ENCODE data around the gene TPRKB.
"Not testable (repeated sequence)": the region's sequence is repeated elsewhere in the genome, so short reads cannot be mapped to it uniquely, and the experiment has no call there.

TPRKB gene

GRCh38 chr2:73736855-73737779 lies at the start of gene TPRKB:
TPRKB (minus strand) TSS chr2:73737345; CDS start chr2:73734569, 2,776 bp downstream.
- Histone ChIP-seq H3K4me3 (ENCODE audit: low read depth in 1 of 2, low read length in 1 of 2) (peak within 1 kb of the TSS; percentile 82 to 89), H3K27ac (peak within 1 kb of the TSS; percentile 77), H3K27me3 (no peaks in the 10 kb centered on the region), H3K36me3 (peaks cover 27% of the 10 kb centered on the region), H3K9me3 (no peaks in the 10 kb centered on the region), H3K4me1 (ENCODE audit: control insufficient read depth in 1 of 2, insufficient read depth in 1 of 2, low read depth in 1 of 2, low read length in 1 of 2) (peaks cover 13 to 15% of the 10 kb centered on the region in 2 experiments)
- TF ChIP-seq CTCF (IDR thresholded peaks at IDR 0.05): peak; percentile 29

- not testable (repeated sequence) for H3K36me3 ChIP-seq; H3K27ac ChIP-seq; H3K4me3 ChIP-seq (ENCODE audit: low read depth in 1 of 2, low read length in 1 of 2); H3K9me3 ChIP-seq; H3K27me3 ChIP-seq
- peaks cover 8 to 11% of the 10 kb centered on the region in 2 experiments for H3K4me1 ChIP-seq (ENCODE audit: control insufficient read depth in 1 of 2, insufficient read depth in 1 of 2, low read depth in 1 of 2, low read length in 1 of 2)
Observed at GRCh38 chr2:73783883-73784282, 46.7 kb upstream of the TPRKB start, which contains the start of gene C2orf78. C2orf78 (plus strand) TSS chr2:73784183; CDS start chr2:73784310, 127 bp downstream.

GRCh38 chr2:73783402-73783801 lies 46.3 kb upstream of the TPRKB start:
- H3K9me3 ChIP-seq; H3K27me3 ChIP-seq; H3K4me3 ChIP-seq (ENCODE audit: low read depth in 1 of 2, low read length in 1 of 2); H3K27ac ChIP-seq; H3K36me3 ChIP-seq: not testable (repeated sequence)
- peaks cover 12 to 13% of the 10 kb centered on the region in 2 experiments for H3K4me1 ChIP-seq (ENCODE audit: control insufficient read depth in 1 of 2, insufficient read depth in 1 of 2, low read depth in 1 of 2, low read length in 1 of 2)

- Histone ChIP-seq H3K27ac (peak overlapping the region; percentile 90), H3K36me3 (peaks cover 21% of the 10 kb centered on the region), H3K4me3 (ENCODE audit: low read depth in 1 of 2, low read length in 1 of 2) (peak overlapping the region; percentile 74 to 91), H3K4me1 (ENCODE audit: control insufficient read depth in 1 of 2, insufficient read depth in 1 of 2, low read depth in 1 of 2, low read length in 1 of 2) (peaks cover 13 to 15% of the 10 kb centered on the region in 2 experiments), H3K27me3 (no peaks in the 10 kb centered on the region), H3K9me3 (no peaks in the 10 kb centered on the region)
- TF ChIP-seq CTCF (IDR thresholded peaks at IDR 0.05): no peak
Observed at GRCh38 chr2:73780237-73780582, 43.1 kb upstream of the TPRKB start.

- no peaks in the 10 kb centered on the region for H3K9me3 ChIP-seq
- TF ChIP-seq CTCF (IDR thresholded peaks at IDR 0.05): peak; percentile 95
- H3K36me3 ChIP-seq: peaks cover 25% of the 10 kb centered on the region
- H3K27me3 ChIP-seq: no peaks in the 10 kb centered on the region
- peak within 1 kb of the TSS; percentile 90 for H3K27ac ChIP-seq
- H3K4me1 ChIP-seq (ENCODE audit: control insufficient read depth in 1 of 2, insufficient read depth in 1 of 2, low read depth in 1 of 2, low read length in 1 of 2): peaks cover 13 to 15% of the 10 kb centered on the region in 2 experiments
- H3K4me3 ChIP-seq (ENCODE audit: low read depth in 1 of 2, low read length in 1 of 2): peak within 1 kb of the TSS; percentile 74 to 91
Observed at GRCh38 chr2:73779467-73780236, 42.5 kb upstream of the TPRKB start, which contains the start of gene DUSP11. DUSP11 (minus strand) TSS chr2:73780103; CDS start chr2:73779974, 129 bp downstream.

- H3K27me3 ChIP-seq, H3K9me3 ChIP-seq: not testable (repeated sequence)
- peaks cover 32% of the 10 kb centered on the region for H3K36me3 ChIP-seq
- H3K4me3 ChIP-seq (ENCODE audit: low read depth in 1 of 2, low read length in 1 of 2): peak overlapping the region; percentile 74 to 91
- H3K27ac ChIP-seq: peak overlapping the region; percentile 90
- peaks cover 13 to 15% of the 10 kb centered on the region in 2 experiments for H3K4me1 ChIP-seq (ENCODE audit: control insufficient read depth in 1 of 2, insufficient read depth in 1 of 2, low read depth in 1 of 2, low read length in 1 of 2)
Observed at GRCh38 chr2:73778867-73779466, 41.8 kb upstream of the TPRKB start.
